GM19324 (cell line): ENCODE results near the gene PDK4.

ENCODE experiments used
- ATAC-seq: cut with Tn5 transposase; IDR thresholded peaks from one replicate; pipeline ENCODE4 v1.9.1; 2021; ENCODE audit warnings: mild to moderate bottlenecking, moderate library complexity; ENCODE audit not compliant: unreplicated experiment, low FRiP score

The PDK4 gene

GRCh38 chr7:95536656-95537311 is 59.5 kb downstream of the PDK4 start:
- no peak for ATAC-seq

DNA sequence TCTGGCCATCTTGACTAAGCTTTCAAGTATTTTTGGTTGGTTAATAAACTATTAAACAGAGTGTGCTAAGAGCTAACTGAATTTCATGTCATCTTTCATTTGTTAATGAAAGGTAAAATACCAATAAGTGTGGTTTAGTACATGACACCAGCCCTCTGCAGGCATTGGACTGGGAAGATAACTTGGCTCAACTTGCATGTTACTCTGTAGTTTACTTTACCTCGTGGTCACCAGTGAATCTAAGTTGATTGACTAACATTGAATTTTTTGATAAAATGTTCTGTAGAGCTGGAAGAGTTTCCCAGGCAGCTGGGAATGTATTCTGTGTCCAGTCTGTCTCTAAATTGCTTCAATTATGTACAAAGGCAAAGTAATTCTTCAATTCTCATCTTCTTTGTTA is 60.7 kb downstream of the PDK4 start:
- ATAC-seq = no peak

- no peak for ATAC-seq
These were observed 61.5 kb downstream of the PDK4 start for GRCh38 chr7:95534796-95535195.
